CD1c-positive myeloid dendritic cell (primary cell): Measurements from ENCODE around the gene HDAC6.
A peak's percentile ranks its signal among the peaks of the same experiment; 100 is the strongest.

Source experiments
- DNase-seq: peaks from one replicate; pipeline ENCODE4 v3.0.0-alpha.2; 2016; ENCODE audit errors: extremely low spot score

HDAC6 gene

GRCh38 chrX:48801280-48802088 lies at the start of gene HDAC6:
HDAC6 (plus strand) TSS chrX:48802067; CDS start chrX:48802693, 626 bp downstream.
- peak; percentile 97 for DNase-seq

- peak; percentile 31 for DNase-seq
Observed at GRCh38 chrX:48752498-48752897, 49.4 kb upstream of the HDAC6 start.

GRCh38 chrX:48753708-48754228 lies 48.1 kb upstream of the HDAC6 start:
- DNase-seq, result no peak

GRCh38 chrX:48754238-48754637 lies 47.6 kb upstream of the HDAC6 start:
- DNase-seq, result no peak

GRCh38 chrX:48761674-48762471 lies 40.0 kb upstream of the HDAC6 start, which contains the start of gene GLOD5:
GLOD5 (plus strand) TSS chrX:48761747; CDS start chrX:48761791, 44 bp downstream.
- no peak for DNase-seq

- DNase-seq, result no peak
Observed at GRCh38 chrX:48769230-48769629, 32.6 kb upstream of the HDAC6 start.

GRCh38 chrX:48770296-48770695 lies 31.6 kb upstream of the HDAC6 start:
- DNase-seq, result no peak

- DNase-seq, result no peak
Observed at GRCh38 chrX:48772602-48773001, 29.3 kb upstream of the HDAC6 start.

- DNase-seq, result no peak
Observed at GRCh38 chrX:48776818-48777439, 24.9 kb upstream of the HDAC6 start.

GRCh38 chrX:48779399-48779798 lies 22.5 kb upstream of the HDAC6 start:
- DNase-seq, result no peak

GRCh38 chrX:48781705-48782104 lies 20.2 kb upstream of the HDAC6 start:
- no peak for DNase-seq

- no peak for DNase-seq
Observed at GRCh38 chrX:48782216-48782615, 19.7 kb upstream of the HDAC6 start.

GRCh38 chrX:48782795-48783194 lies 19.1 kb upstream of the HDAC6 start:
- no peak for DNase-seq

- DNase-seq, result no peak
Observed at GRCh38 chrX:48784726-48785125, 17.1 kb upstream of the HDAC6 start.

GRCh38 chrX:48785186-48785539 lies 16.7 kb upstream of the HDAC6 start:
- no peak for DNase-seq

- no peak for DNase-seq
Observed at GRCh38 chrX:48785540-48786214, 16.2 kb upstream of the HDAC6 start.

- no peak for DNase-seq
Observed at GRCh38 chrX:48786341-48786800, 15.5 kb upstream of the HDAC6 start, which contains the start of gene GATA1. GATA1 (plus strand) TSS chrX:48786590; CDS start chrX:48791110, 4,520 bp downstream.

GRCh38 chrX:48786825-48787504 lies 14.9 kb upstream of the HDAC6 start:
- DNase-seq, result no peak

- DNase-seq, result no peak
Observed at GRCh38 chrX:48787505-48788443, 14.1 kb upstream of the HDAC6 start.
